GM18505 (cell line): ENCODE measurements around the gene KCNE3.

Experiments
- ATAC-seq: cut with Tn5 transposase; IDR thresholded peaks from one replicate; pipeline ENCODE4 v1.9.1; 2021; ENCODE audit not compliant: unreplicated experiment
- POLR2A ChIP-seq: IDR thresholded peaks from 4 replicates; pipeline ENCODE4 v1.6.1; 2011; ENCODE audit warnings: borderline replicate concordance; ENCODE audit not compliant: insufficient read depth, insufficient read length; ENCODE audit errors: extremely low read depth

KCNE3 gene

GRCh38 chr11:74464746-74465145 is 2.6 kb downstream of the KCNE3 start:
- TF ChIP-seq POLR2A = no peak
- no peak for ATAC-seq

- ATAC-seq = no peak
- TF ChIP-seq POLR2A = no peak
These were observed 4.1 kb downstream of the KCNE3 start for GRCh38 chr11:74463216-74463615.

GRCh38 chr11:74462631-74463030 is 4.7 kb downstream of the KCNE3 start:
- no peak for TF ChIP-seq POLR2A

GRCh38 chr11:74462009-74462408 is 5.3 kb downstream of the KCNE3 start:
- TF ChIP-seq POLR2A = no peak
- no peak for ATAC-seq

More at GRCh38 chr11:74462631-74463030, 4.7 kb downstream of the KCNE3 start:
- no peak for ATAC-seq

- TF ChIP-seq POLR2A = no peak
These were observed 6.7 kb downstream of the KCNE3 start for GRCh38 chr11:74460481-74461154.

GRCh38 chr11:74460065-74460464 is 7.3 kb downstream of the KCNE3 start:
- no peak for TF ChIP-seq POLR2A
- ATAC-seq = no peak

More at GRCh38 chr11:74460481-74461154, 6.7 kb downstream of the KCNE3 start:
- no peak for ATAC-seq

- no peak for TF ChIP-seq POLR2A
- ATAC-seq = no peak
These were observed 7.8 kb downstream of the KCNE3 start for GRCh38 chr11:74459584-74459983.

GRCh38 chr11:74457356-74457755 is 10.0 kb downstream of the KCNE3 start:
- TF ChIP-seq POLR2A = no peak
- no peak for ATAC-seq

GRCh38 chr11:74453373-74453975 is 13.9 kb downstream of the KCNE3 start:
- ATAC-seq = no peak
- no peak for TF ChIP-seq POLR2A

- no peak for TF ChIP-seq POLR2A
- ATAC-seq = no peak
These were observed 15.0 kb downstream of the KCNE3 start for GRCh38 chr11:74452366-74452765.

- ATAC-seq = no peak
- no peak for TF ChIP-seq POLR2A
These were observed 17.0 kb downstream of the KCNE3 start for GRCh38 chr11:74450318-74450717.

GRCh38 chr11:74449369-74449931 is 17.9 kb downstream of the KCNE3 start:
- no peak for TF ChIP-seq POLR2A
- ATAC-seq = no peak

- no peak for ATAC-seq
- no peak for TF ChIP-seq POLR2A
These were observed 19.6 kb downstream of the KCNE3 start for GRCh38 chr11:74447720-74448119.

- TF ChIP-seq POLR2A = no peak
- ATAC-seq = no peak
These were observed 20.8 kb downstream of the KCNE3 start for GRCh38 chr11:74446532-74446938.

GRCh38 chr11:74444173-74444826 is 23.0 kb downstream of the KCNE3 start:
- no peak for TF ChIP-seq POLR2A
- no peak for ATAC-seq
